Lung microvascular endothelial cell (primary cell): ENCODE results near the gene CCDC91. TPM values are rescaled to one million over a fixed set of nuclear protein-coding genes. Genes with fewer than 3 reads are reported as not detected.

ENCODE experiments used
- DNase-seq, 2 donors: peaks; one replicate each; pipeline versions ENCODE4 v3.0.0 to v3.0.0-alpha.2; 2010; ENCODE audit warnings: low read depth in 2 of 2
- total RNA-seq: library from RNA; depleted of rRNA; stranded (reverse); fragments of >200 nt; gene quantifications from 2 replicates; pipeline ENCODE4 v1.2.1, GENCODE V29; 2014

Gene CCDC91
- total RNA-seq, 1 donor from 2014 or later, result 6.3 TPM

DNA sequence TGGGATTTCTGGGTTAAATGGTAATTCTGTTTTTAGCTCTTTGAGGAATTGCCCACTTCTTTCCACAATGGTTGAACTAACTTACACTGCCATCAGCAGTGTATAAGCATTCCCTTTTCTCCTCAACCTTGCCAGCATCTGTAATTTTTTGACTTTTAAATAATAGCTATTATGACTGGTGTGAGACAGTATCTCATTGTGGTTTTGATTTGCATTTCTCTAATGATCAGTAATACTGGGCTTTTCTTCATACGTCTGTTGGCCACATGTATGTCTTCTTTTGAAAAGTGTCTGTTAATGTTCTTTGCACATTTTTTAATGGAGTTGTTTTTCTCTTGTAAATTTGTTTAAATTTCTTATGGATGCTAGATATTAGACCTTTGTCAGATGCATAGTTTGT is 323.7 kb downstream of the CCDC91 start:
- DNase-seq, result no peak

DNA sequence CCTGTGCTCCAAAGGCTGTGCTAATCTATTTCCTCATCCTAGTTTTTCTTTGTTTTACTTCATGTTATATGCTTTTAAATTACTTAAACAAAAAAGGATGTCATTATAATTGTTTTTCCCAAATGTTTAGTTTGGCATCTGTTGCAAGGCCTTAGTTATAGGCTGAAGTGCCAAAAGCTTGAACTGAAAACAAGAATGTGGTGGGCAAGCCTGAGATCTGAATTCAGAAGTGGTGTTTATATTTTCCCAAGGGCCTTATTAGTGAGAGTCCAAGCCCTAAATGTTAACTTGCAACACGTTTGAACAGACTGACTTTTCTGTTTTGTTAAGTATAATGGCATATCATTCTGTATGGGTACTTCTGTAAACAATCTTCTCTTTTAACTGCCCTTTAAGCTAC is 326.8 kb downstream of the CCDC91 start:
- no peak for DNase-seq

DNA sequence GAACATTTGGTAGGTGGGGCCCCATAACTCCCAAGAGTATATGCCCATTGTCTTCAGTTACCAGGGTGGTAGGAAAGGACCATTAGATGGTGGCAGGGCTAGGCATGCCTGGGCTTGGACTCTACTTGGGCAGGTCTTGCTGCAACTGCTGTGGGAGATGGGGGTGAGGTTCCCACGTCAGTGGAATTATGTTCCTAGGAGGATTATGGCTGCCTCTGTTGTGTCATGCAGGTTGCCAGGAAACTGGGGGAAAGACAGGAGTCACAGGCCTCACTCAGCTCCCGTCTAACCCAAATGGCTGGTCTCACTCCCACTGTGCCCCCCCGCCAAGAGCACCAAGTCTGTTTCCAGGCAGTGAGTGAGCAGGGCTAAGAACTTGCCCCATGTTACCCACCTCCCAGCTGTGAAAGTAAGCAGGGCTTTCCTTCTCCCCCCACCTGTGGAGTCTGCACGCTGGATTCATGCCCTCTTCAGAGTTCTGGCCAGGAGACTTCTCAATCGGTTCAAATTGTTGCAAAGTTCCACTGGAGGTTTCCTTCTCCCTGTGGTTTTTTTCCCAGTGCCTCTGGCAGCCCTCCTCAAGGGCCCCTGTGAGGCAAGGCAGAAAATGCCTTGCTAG is 337.5 kb downstream of the CCDC91 start:
- no peak for DNase-seq

DNA sequence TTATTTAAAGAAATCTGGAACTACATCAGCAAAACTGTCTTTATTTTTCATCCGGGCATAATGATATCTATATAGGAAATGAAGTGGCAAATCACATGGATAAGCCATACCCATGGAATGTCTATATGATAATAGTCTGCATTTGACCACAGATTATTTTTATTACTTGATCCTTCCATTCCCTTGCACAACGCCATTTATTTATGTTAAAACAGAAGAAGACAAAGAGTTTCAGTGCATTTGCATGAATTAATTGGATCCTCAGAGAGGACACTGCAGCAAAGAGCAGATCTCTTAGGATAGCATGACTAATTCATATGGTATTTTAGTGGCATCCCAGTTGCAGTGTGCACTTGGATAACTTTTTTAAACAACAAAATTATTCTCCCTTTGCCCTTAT is 345.0 kb downstream of the CCDC91 start:
- DNase-seq, result peak in 1 of 2 donors; percentile 8

DNA sequence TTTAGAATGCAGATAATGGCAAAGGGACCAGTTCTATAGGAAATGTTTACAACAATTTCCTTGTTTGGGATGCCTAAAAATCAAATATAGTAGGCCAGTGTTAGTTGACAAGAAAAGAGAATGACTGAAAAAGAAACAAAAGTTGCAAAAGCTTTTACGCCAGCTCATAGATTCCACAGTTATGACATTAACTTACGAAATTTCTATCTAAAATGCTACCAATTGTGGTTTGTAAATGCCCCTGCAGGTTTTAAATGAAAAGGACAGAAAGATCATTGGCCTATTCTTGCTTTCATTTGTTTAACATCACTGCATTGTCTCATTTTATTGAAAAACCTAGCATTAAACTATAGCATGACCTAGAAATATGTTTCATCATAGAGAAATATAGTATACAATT is 345.8 kb downstream of the CCDC91 start:
- no peak for DNase-seq

DNA sequence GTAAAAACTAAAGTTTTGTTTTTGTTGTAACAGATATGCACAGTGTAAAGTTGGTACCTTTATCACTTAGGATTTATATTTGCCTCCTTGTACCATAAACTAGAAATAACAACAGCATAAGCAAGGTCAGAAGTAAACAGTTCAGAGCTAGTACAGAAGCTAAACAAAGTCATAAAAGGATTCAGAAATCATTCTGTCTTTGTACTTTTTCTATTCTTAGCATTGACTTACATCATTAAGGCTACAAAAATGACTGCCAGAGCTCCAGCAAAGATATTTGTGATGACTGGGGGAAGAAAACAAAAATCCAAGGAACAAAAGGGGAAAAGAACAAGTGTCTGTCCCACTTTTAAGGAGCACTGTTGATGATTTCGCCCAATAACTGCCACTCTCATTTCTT is 347.2 kb downstream of the CCDC91 start:
- no peak for DNase-seq

DNA sequence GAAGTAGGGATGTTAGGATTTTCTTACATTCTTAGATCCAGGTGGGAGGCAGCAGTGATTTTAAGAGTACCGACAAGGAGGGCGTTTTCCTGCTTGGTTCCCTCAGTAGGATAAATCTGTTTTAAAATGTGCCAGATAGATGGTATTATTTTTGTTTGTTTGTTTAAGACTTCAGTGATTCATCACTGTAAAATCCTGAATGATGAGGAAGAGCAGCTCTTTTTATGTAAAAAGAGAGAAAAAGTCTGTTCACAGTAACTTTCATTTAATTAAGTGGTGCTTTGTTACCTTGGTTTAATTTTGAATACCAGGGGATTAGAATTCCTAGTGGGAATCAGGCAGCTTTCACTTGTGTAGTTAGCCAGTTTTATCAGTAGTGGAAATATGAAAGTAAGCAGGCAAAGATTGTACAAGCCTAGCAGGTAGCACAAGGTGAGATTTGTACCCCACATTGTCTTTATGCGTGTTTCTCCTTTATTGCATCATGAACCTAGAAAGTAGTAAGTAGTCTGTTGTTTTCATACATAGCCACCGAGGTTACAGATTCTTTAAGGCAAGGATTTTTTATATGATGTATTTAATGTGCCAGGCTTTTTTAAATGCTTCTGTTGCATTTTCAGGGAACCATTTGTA is 349.6 kb downstream of the CCDC91 start:
- no peak for DNase-seq

DNA sequence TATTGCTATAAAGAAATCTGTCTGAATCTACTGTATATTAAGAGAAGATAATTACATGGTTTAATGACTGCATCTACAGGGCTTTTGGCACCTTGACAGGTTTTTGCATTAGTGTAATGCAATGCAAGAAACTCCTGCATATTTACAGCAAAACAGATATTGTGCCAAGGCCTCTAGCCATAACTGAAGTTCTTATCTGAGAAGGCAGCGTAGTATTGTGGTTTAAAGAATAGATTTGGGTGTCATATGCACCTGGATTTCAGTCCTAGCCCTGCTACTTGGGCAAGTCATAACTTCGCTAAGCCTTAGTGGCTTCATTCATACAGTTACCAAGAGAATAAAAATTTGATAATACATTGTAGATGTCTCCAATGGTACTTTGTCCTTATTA is 350.1 kb downstream of the CCDC91 start:
- no peak for DNase-seq

DNA sequence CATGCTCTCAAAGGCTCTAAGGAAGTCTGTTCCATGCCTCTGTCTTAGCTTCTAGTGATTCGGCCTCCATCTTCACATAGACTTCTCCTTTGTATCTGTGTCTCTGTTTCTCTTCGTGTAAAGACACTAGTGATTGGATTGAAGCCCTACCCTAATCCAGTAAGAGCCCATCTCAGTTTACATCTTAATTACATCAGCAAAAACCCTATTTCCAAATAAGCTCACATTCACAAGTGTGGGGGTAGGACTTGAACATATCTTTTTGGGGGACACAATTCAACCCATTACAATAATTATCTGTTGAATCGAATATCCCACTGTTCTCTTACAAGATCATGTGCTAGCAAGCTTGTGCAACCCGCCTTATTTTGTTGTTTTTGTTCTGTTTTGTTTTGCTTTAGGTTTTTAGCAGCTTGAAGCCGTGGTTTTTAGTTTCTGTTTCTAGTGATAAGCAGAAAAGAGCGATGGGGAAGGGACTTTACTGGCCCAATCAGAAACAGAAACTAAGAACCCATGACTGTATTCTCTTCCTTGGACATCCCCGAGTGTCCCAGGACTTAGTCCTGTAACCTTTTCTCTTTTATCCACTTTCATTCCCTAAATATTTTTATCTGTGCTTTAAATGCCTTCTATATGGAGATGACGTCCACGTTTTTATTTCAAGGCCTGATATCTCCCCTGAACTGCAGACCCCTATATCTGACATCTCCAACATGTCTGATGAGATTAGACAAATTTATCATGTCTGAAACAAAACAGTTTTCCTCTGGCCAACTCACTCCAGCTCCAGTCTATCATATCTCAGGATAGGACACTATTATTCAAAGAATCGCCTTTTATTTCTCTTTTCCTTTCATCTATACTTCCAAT is 353.0 kb downstream of the CCDC91 start:
- no peak for DNase-seq

DNA sequence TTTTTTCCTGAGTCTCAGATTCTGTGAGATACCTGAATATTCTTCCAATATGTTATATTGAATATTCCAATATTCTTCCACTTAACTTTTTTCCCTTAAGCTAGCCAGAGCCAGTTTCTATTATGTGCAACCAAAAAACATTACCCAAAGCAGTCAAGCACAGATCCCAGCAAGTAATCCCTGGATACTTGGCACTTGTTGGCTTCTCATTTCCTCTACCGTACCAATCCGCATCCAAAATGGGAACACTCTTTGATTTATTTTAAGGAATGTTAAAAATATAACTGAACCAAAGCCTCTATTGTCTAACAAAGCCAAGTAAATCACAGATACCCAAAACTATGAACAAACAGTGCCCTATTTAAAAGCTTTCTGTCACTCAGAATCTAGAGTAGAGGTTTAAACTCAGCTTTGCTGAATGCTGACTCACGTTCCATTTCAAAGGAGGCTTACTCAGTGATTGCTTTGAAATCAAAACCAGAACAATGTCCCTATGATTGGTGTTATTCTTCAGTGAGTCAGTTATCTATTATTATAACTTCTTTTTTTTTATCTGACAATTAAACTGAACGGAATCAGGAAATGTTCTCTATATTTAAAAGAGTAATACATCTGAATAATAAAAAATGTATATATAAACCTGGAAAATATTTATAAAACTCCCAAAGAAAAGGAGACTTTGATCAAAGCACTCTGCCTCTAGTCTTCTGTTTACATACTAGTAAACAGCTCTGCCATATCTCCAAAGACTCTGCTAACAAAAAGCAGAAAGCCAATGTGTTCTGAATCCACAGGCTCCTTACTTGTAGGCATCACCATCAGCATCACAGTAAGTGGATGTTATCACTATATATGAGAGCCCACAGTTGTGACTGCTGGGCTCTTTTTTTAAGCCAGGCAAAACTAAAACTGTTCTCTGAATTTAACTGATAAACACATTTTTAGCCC is 360.8 kb downstream of the CCDC91 start:
- DNase-seq, result peak; percentile 49 to 85

DNA sequence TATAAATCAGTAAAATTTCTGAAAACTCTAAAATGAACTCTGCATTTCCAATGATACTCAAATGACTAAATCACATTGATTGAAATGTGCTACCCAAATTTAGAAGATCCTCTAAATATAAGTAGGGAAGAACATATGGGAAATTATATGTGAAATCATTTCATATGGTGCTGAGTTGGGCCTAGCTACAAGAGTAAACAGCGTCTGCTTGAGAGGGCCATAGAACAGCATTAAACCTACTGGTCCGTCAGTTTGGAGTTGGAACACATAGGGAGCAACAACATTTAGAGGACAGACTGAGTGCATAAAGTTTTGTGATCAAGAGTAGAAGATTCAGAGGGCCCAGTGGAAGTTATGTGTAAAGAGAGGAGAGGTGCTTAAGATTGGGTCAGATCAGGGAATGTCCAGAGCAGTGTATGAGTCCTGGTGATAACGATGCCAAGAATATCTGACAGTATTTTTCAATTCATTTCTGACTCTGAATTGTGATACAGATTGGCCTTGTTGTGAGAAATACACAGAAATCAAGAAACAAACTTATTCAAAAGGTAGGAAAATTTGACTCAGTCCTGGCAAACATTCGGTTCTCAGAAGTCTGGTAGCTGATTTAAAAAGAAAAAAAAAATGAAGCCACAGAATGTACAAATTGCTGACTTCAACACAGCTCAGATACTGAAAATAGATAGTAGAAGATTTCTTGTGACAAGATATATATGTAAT is 362.2 kb downstream of the CCDC91 start:
- no peak for DNase-seq

DNA sequence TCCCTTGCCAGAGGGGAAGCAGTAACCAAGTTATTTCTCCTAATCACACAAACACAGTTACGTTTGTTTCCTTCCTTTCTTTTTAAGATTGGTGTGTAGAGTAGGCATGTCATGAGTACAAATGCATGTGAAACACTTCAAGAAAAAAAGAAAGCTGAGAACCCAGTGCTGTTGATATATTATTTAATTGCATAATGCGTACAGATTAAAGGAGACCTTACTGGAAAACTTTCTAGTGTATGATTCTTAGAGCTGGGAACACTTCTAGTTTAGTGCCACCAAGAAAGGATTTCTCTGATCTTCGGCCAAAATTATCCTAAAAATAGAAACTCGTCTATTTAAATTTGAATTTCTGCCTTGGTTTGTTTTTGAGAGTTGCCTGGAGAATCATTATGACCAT is 365.5 kb downstream of the CCDC91 start:
- no peak for DNase-seq

DNA sequence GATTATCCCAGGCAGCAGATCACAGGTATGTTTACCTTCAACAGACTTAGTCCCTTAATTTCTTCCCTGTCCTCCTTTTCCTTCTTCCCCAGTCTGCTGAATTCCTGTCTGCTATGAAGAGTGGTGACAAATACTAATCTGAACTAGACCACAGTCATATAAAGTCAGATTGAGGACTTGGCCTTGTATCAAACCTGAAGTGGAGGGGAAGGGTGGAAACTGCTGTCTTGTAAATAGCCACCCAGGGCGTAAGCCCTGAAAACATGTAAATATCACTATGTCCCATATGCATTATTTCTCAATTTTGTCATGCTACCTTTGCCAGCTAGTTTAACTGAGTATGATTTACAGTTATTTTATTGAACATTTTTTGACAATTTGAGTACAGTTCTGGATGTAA is 368.0 kb downstream of the CCDC91 start:
- no peak for DNase-seq

DNA sequence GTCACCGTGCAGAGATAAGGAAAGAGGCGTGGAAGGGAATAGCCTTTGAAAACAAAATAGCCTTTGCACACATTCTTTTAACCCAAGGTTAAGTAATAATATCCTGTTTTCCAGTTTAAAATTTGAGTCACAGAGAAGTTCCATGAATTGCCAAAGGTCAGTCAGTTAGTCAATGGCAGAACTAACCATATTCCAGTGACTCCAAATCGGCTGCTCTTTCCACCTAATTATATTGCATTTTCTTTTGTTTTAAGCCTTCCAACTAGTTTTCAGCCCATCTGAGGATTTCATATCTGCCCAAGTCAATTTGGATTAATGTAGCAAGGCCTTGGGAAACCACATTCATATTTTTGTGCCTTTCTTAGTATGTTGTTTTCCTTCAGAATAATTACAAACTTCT is 373.0 kb downstream of the CCDC91 start:
- DNase-seq, result no peak

DNA sequence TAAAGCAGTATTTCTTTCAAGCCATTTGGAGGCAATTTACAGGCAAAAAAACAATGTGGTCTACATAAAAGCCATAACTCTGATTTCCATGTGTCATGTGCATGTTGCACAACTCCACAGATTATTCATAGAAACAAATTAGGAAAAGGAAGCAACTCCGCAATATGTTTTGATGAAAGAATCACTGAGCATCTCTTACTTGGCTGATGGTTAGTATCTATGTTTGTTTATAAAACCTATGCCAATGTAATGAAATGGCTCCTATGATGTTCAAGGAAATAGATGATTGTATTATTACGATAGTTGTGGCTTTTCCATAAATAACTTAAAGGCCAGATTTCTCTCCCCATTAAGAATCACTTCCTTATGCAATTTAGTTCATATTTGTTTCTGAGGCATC is 373.7 kb downstream of the CCDC91 start:
- peak in 1 of 2 donors; percentile 16 for DNase-seq

DNA sequence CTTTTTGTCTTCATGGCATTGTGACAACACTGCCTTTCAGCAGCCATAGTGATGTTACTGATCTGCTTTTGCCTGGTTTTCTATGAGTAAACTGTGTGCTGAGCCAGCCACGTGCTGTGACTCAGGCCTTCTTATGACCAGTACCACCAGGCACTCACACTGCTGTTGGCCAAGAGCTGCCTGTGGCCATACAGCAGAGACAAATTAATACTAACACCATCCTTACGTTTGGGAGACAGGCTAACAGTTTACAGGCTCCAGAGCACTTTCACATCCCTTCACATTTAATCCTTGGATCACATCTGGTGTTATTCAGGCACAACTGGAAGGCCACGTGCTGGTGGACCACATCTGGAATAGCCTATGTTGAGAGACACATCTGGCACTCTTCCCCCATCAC is 377.9 kb downstream of the CCDC91 start:
- DNase-seq, result peak in 1 of 2 donors; percentile 60

DNA sequence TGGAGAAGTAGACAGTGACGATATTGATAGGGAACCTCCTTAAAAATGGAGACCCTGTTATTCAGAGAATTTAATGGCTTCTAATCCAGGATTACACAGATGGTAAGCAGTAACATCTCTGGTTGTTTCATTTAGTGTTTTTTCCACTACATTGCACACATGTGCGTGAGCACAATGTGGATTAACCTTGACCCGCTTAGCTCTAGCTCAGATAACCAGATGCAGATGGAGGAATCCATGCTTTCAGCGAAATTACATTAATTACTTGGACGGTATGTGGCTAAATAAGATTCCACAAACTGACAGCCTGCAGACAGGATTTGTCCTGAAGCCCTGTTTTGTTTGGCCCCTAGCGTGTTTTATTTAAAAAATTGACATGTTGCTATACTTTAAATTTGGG is 378.4 kb downstream of the CCDC91 start:
- no peak for DNase-seq

DNA sequence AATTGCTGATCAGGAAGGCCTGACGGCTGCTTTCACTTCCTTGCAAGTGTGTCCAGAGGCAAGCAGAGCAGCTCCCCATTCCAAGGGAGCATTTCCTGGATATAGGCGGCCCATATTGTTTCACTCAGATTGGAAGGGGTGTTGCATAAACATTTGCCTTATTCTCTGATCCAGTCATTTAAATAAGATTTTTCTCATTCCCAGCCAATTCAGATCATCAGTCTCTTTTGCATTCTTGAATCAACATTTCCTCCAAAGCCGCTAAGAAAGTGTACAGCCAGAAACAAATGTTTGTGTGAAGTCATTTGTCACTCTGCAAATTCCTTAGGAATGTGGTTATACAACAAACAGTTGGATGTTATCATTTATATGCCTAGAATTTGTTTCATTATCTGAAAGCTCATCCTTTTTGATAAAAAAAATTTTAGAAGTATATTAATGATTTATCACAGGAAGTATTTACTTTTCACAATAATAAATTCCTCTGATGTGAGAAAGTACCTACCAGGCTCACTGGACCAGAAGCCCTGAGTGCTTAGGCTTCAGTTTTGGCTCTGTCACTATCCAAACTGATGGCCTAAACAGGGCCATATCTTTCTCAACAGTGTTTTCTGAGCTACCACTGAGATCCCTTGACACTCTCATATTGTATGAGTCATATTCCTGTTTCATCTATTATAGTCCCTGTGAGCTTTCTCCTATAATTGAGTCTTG is 379.6 kb downstream of the CCDC91 start:
- peak in 1 of 2 donors; percentile 62 for DNase-seq

DNA sequence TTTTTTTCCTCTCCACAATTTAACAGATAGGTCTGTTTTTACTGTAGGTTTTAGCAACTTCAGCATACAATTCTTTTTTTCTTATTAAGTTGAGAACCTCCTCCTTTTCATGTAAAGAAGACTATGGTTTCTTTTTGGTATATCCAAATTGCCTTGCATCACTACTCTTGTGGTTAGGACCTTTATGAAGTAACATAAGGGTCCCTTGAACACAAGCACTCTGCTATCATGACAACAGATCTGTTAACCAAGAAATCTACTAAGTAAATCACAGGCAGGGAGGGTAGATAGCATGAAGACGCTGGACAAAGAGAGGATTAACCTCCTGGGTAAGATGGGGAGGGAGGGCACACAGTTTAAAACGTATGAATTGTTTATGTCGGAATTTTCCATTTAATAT is 380.6 kb downstream of the CCDC91 start:
- no peak for DNase-seq
